HT1080 (cell line): ENCODE measurements around the gene GRM2. TPM values are rescaled to one million over a fixed set of nuclear protein-coding genes. Genes with fewer than 3 reads are reported as not detected.

Experiments
- DNase-seq: peaks from one replicate; pipeline ENCODE4 v3.0.0-alpha.2; 2015; ENCODE audit warnings: low read depth
- total RNA-seq: library from RNA; depleted of rRNA; stranded (reverse); fragments of >200 nt; shearing (Covaris generic); gene quantifications from 2 replicates; pipeline ENCODE4 v1.2.3, GENCODE V29; 2014

Gene GRM2
- total RNA-seq, 1 experiment from 2014 or later = 0.06 TPM

DNA sequence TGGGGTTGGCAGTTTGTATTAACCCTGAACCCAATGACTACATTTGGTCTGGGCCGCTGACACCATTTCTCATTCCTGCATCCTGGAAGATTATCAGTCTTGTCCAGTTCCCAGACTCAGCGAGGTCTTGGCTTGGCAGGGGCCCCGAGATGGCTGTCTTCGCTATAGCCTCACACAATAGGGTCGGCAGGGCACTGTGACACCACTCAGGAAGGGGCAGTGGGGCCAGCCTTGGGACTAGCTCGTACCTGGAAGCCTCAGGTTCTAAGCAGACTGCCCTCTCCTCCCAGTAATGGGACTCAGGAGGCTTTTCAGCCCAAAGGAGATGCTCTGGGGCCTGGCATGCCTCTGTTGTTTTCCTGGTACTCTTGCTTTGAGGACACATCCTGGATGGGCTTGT, 26.7 kb upstream of the GRM2 start:
- DNase-seq = no peak

GRCh38 chr3:51680663-51681230, 26.1 kb upstream of the GRM2 start:
- DNase-seq = no peak

DNA sequence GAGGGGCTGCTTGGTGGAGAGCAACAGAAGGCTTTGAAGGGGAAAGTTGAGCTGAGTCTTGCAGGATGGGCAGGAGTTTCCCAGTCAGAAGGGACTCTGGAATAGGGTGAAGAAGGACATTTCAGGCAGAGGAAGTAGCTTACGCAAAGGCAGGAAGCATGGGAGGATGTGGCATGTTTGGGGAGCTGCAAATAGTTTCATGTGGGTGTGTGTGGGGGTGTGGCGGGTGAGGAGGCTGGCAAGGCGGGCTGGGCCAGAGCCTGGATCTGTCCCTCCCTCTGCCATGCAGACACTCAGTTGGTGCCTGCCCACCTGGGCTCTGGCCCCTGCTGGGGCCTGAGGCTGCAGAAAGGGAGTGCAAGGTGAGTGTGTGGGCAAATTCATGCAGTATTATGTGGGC, 25.4 kb upstream of the GRM2 start:
- peak; percentile 84 for DNase-seq

DNA sequence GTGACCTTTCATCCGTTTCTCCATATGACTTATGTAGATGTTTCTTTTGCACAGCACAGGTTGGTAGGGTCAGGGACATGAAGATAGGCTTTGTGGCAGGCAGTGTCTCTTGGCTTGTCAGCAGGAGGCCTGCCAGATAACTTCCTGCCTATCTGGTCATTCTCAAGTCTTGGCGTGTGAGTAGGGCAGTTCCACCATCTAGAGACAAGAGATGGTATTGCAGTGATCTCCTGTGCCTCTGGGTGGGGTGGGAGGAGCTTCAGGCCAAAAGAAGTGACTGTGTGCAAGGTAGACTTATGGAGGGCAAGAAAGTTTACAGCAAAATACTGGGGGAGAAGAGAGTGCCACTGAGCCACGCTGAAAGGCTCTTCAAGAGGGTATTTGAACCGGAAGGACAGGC, 24.8 kb upstream of the GRM2 start:
- peak; percentile 89 for DNase-seq

- no peak for DNase-seq
These were observed 24.3 kb upstream of the GRM2 start for GRCh38 chr3:51682526-51682925.

GRCh38 chr3:51683566-51683965, 23.3 kb upstream of the GRM2 start:
- DNase-seq = no peak

- DNase-seq = no peak
These were observed 21.7 kb upstream of the GRM2 start for GRCh38 chr3:51684971-51685751.

DNA sequence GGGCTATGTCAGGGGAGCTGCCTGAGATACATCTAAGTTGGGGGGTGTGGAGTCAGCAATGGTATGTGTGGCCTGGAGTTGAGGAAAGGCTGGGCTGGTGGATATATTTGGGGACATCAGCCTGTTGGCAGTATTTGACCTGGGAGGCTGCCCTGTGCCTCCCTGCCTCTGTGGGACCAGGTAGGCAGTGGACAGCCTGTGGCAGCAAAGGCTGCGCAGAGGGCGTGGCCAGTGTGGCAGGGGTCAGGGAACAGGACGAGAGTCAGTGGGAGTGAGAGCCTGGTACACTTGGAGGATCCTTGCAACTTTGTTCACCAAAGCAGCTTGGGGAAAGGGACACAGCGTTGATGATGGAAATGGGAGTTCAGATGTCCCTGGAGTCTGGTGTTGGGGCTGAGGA, 20.8 kb upstream of the GRM2 start:
- no peak for DNase-seq

- DNase-seq = peak; percentile 93
These were observed 20.2 kb upstream of the GRM2 start for GRCh38 chr3:51686512-51687215.

- DNase-seq = no peak
These were observed 19.2 kb upstream of the GRM2 start for GRCh38 chr3:51687431-51688205.

DNA sequence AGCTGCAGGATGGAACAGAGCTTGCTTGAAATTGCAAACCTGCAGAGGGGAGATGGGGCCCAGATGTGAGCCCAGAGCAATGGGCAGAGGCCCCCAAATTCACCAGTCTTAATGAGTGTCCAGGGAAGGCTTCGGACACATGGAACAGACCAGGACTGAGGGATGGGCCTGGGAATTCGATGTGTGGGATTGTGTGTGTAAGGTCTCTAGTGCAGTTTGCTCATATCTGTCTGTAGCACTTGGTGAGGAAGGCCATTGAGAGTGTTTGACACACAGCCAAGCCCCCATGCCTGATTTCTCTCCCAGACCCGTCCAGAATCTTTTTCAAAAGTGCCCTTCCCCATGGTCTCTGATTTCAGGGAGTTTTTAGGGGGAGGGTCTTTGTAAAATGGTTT, 18.7 kb upstream of the GRM2 start:
- no peak for DNase-seq

GRCh38 chr3:51691021-51691420, 15.8 kb upstream of the GRM2 start:
- DNase-seq = no peak

DNA sequence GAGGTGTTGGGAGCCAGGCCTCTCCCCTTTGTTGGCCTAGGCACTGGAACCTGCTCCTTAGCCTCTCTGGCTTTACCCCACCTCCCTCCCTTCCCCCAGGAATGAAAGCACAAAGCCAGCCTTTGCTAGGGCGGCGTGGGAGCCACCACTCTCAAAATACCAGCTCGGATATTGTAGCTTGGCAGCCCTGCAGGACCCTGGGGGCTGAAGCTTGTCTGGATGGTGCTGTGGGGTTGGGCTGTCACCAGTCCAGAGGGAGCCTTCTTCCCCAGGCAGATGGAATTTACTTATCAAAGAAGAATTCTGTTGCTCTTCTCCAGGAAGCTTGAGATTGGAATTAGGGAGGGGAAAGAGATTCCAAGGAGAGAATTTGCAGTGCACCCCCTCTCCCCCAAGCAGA, 14.9 kb upstream of the GRM2 start:
- DNase-seq = no peak

DNA sequence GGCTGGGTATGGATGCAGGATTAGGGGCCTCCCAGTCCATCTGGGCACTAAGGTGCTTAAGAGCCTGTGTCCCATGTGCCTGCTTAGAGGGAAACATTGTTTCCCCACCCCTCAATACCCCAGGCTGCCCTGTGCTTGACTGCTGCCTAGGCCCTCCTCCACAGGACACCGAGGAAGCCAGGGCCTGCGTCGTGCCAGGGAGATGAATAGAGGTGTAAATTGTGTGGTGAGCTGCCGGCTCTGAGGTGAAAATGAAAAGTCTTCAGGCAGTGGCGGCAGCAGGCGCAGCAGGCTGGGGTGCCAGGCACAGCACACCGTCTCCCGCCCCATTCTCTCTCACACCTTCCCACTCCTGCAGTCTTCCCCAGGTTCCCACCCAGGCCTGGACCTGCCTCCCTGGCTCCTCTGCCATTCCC, 13.9 kb upstream of the GRM2 start:
- no peak for DNase-seq

GRCh38 chr3:51696954-51697353, 9.9 kb upstream of the GRM2 start:
- DNase-seq = no peak

GRCh38 chr3:51698209-51698608, 8.7 kb upstream of the GRM2 start:
- DNase-seq = no peak

DNA sequence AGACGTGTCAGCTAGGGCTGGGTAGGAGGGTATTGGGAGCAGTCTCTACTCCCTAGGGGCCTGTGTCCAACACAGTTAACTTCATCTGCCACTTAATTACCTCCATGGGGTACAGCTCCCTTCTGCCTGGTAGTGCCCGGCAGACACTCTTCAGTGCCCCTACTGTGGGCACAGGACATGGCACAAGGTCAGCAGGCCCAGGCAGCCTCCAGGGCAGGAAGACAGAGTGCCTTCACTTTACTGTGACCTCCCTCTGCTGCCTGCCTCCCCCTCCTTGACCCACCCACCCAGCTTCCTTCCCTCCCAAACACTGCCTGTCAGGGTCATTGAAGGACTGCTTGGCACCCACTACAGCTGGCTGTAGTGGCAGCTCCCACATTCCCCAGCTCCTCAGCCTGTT, 6.5 kb upstream of the GRM2 start:
- no peak for DNase-seq

GRCh38 chr3:51702156-51702555, 4.7 kb upstream of the GRM2 start:
- DNase-seq = no peak

- DNase-seq = no peak
These were observed 3.7 kb upstream of the GRM2 start for GRCh38 chr3:51703068-51703760.

- DNase-seq = no peak
These were observed 2.9 kb upstream of the GRM2 start for GRCh38 chr3:51703761-51704510.
